GM19452 (cell line): Measurements from ENCODE around the gene CNPY3.

Experiments used
- ATAC-seq: cut with Tn5 transposase; IDR thresholded peaks from one replicate; pipeline ENCODE4 v1.9.1; 2021; ENCODE audit not compliant: unreplicated experiment

Gene CNPY3

GRCh38 chr6:42978839-42979522 is 49.7 kb downstream of the CNPY3 start, which contains the start of gene PEX6:
PEX6 (minus strand) TSS chr6:42979181; CDS start chr6:42979150, 31 bp downstream.
- ATAC-seq: peak; percentile 96

GRCh38 chr6:42979523-42980177 is 50.4 kb downstream of the CNPY3 start:
- no peak for ATAC-seq

GRCh38 chr6:42981836-42982235 is 52.6 kb downstream of the CNPY3 start:
- ATAC-seq: no peak

GRCh38 chr6:42984001-42984923 is 55.0 kb downstream of the CNPY3 start, which contains the start of gene PPP2R5D:
PPP2R5D (plus strand) TSS chr6:42984570; CDS start chr6:42984678, 108 bp downstream.
- peak; percentile 95 for ATAC-seq

- no peak for ATAC-seq
Observed at GRCh38 chr6:42984924-42985475, 55.7 kb downstream of the CNPY3 start.

GRCh38 chr6:42987533-42988451 is 58.5 kb downstream of the CNPY3 start:
- no peak for ATAC-seq

- no peak for ATAC-seq
Observed at GRCh38 chr6:42988486-42989020, 59.3 kb downstream of the CNPY3 start.
